Thoracic aorta (tissue), 2 donors: ENCODE results near the gene ERI2. TPM values are rescaled to one million over a fixed set of nuclear protein-coding genes. Genes with fewer than 3 reads are reported as not detected.
"Not testable (repeated sequence)": the region's sequence is repeated elsewhere in the genome, so short reads cannot be mapped to it uniquely, and the experiment has no call there.

Experiments
- ATAC-seq: fragments of 150-250 bp; one replicate; pipeline ENCODE4 v1.8.0; 2017; ENCODE audit warnings: low read depth; ENCODE audit not compliant: insufficient number of reproducible peaks, low FRiP score
- DNase-seq: peaks from one replicate; pipeline ENCODE4 v3.0.0-alpha.2; 2020; ENCODE audit warnings: low spot score
- H3K27ac ChIP-seq, 2 donors: fragments of 200-600 bp; sonication (generic); 1 replicate in 1 of 2; 2 replicates in 1 of 2; pipeline ENCODE4 v1.5.1; 2016; ENCODE audit warnings: mild to moderate bottlenecking in 2 of 2, moderate library complexity in 2 of 2
- H3K27me3 ChIP-seq: fragments of 200-600 bp; sonication (generic); replicated peaks from 2 replicates; pipeline ENCODE4 v1.6.0; 2016; ENCODE audit warnings: mild to moderate bottlenecking; ENCODE audit not compliant: insufficient read depth
- H3K36me3 ChIP-seq: fragments of 200-600 bp; sonication (generic); one replicate; pipeline ENCODE4 v1.5.1; 2016
- H3K4me1 ChIP-seq, 2 donors: fragments of 200-600 bp; sonication (generic); 1 replicate in 1 of 2; 2 replicates in 1 of 2; pipeline versions ENCODE4 v1.5.1 to v1.6.0; 2016; ENCODE audit warnings: low read depth in 2 of 2, mild to moderate bottlenecking in 1 of 2; ENCODE audit not compliant: control insufficient read depth in 1 of 2
- H3K4me3 ChIP-seq: fragments of 200-600 bp; sonication (generic); 2 replicates; pipeline ENCODE4 v1.5.1; 2016; ENCODE audit warnings: mild to moderate bottlenecking
- H3K9me3 ChIP-seq: fragments of 200-600 bp; sonication (generic); 2 replicates; pipeline ENCODE4 v1.5.1; 2016
- CTCF ChIP-seq: fragments of 200-600 bp; sonication (generic); IDR thresholded peaks from one replicate; pipeline ENCODE4 v1.5.1; 2019; ENCODE audit warnings: antibody characterized with exemption
- total RNA-seq, 2 donors: library from RNA; depleted of rRNA; stranded (reverse); fragments of >200 nt; gene quantifications; one replicate each; pipeline versions ENCODE4 v1.1.0 to v1.2.3, GENCODE V29; 2016

Gene ERI2
- total RNA-seq, 2 donors from 2014 or later = 2.6 to 7.8 TPM

- no peaks in the 10 kb centered on the region for H3K36me3 ChIP-seq
- no peaks in the 10 kb centered on the region for H3K9me3 ChIP-seq
- H3K4me3 ChIP-seq = no peak overlapping the region
- H3K27ac ChIP-seq = peak overlapping the region in 1 of 2 donors; percentile 46
- no peak for TF ChIP-seq CTCF
- DNase-seq = no peak
- H3K4me1 ChIP-seq = no peaks in the 10 kb centered on the region
- ATAC-seq = no peak
- no peaks in the 10 kb centered on the region for H3K27me3 ChIP-seq
These were observed 43.7 kb downstream of the ERI2 start for GRCh38 chr16:20762404-20763123.

- Histone ChIP-seq H3K27ac (no peak overlapping the region), H3K27me3 (no peaks in the 10 kb centered on the region), H3K36me3 (no peaks in the 10 kb centered on the region), H3K9me3 (no peaks in the 10 kb centered on the region), H3K4me3 (no peak overlapping the region), H3K4me1 (no peaks in the 10 kb centered on the region)
- no peak for DNase-seq
- TF ChIP-seq CTCF = no peak
- no peak for ATAC-seq
These were observed 45.1 kb downstream of the ERI2 start for GRCh38 chr16:20761175-20761574.

- ATAC-seq (no peak), DNase-seq (no peak)
- Histone ChIP-seq H3K4me1 (no peaks in the 10 kb centered on the region), H3K36me3 (no peaks in the 10 kb centered on the region), H3K9me3 (no peaks in the 10 kb centered on the region), H3K4me3 (no peak overlapping the region), H3K27ac (no peak overlapping the region), H3K27me3 (no peaks in the 10 kb centered on the region)
- TF ChIP-seq CTCF = no peak
These were observed 45.9 kb downstream of the ERI2 start for GRCh38 chr16:20760346-20760745.

GRCh38 chr16:20755799-20756198 is 50.5 kb downstream of the ERI2 start:
- DNase-seq, H3K9me3 ChIP-seq, H3K27ac ChIP-seq, H3K27me3 ChIP-seq, ATAC-seq, H3K4me3 ChIP-seq, H3K4me1 ChIP-seq, H3K36me3 ChIP-seq: not testable (repeated sequence)

- H3K9me3 ChIP-seq = no peaks in the 10 kb centered on the region
- no peak for ATAC-seq
- no peaks in the 10 kb centered on the region for H3K27me3 ChIP-seq
- H3K4me1 ChIP-seq = no peaks in the 10 kb centered on the region
- H3K27ac ChIP-seq = no peak overlapping the region
- H3K36me3 ChIP-seq = no peaks in the 10 kb centered on the region
- no peak for DNase-seq
- TF ChIP-seq CTCF = no peak
- no peak overlapping the region for H3K4me3 ChIP-seq
These were observed 51.0 kb downstream of the ERI2 start for GRCh38 chr16:20755238-20755637.

GRCh38 chr16:20753727-20754126 is 52.5 kb downstream of the ERI2 start:
- no peak for DNase-seq
- Histone ChIP-seq H3K9me3 (no peaks in the 10 kb centered on the region), H3K27me3 (no peaks in the 10 kb centered on the region), H3K27ac (no peak overlapping the region), H3K4me3 (no peak overlapping the region), H3K4me1 (no peaks in the 10 kb centered on the region), H3K36me3 (no peaks in the 10 kb centered on the region)
- no peak for ATAC-seq
- no peak for TF ChIP-seq CTCF
